GM18498 (cell line): Measurements from ENCODE around the gene LPO.
A peak's percentile ranks its signal among the peaks of the same experiment; 100 is the strongest.

Experiments used
- ATAC-seq: cut with Tn5 transposase; IDR thresholded peaks from one replicate; pipeline ENCODE4 v1.9.1; 2021; ENCODE audit warnings: mild to moderate bottlenecking, moderate library complexity; ENCODE audit not compliant: unreplicated experiment

The LPO gene

GRCh38 chr17:58238147-58238634, at the start of gene LPO:
LPO (plus strand) TSS chr17:58238584; CDS start chr17:58242980, 4,396 bp downstream.
- no peak for ATAC-seq

- ATAC-seq: no peak
Observed at GRCh38 chr17:58189436-58190146, 48.8 kb upstream of the LPO start.

- ATAC-seq: no peak
Observed at GRCh38 chr17:58191241-58191896, 47.0 kb upstream of the LPO start.

- no peak for ATAC-seq
Observed at GRCh38 chr17:58192612-58193011, 45.8 kb upstream of the LPO start, which contains the start of gene EPX. EPX (plus strand) TSS chr17:58192726; CDS start chr17:58192847, 121 bp downstream.

GRCh38 chr17:58193641-58194255, 44.6 kb upstream of the LPO start:
- ATAC-seq: no peak

GRCh38 chr17:58195518-58196123, 42.8 kb upstream of the LPO start:
- no peak for ATAC-seq

GRCh38 chr17:58196610-58197009, 41.8 kb upstream of the LPO start:
- no peak for ATAC-seq

GRCh38 chr17:58200024-58200633, 38.3 kb upstream of the LPO start:
- ATAC-seq: no peak

GRCh38 chr17:58202859-58203258, 35.5 kb upstream of the LPO start:
- ATAC-seq: no peak

GRCh38 chr17:58204796-58205195, 33.6 kb upstream of the LPO start:
- ATAC-seq: no peak

- ATAC-seq: no peak
Observed at GRCh38 chr17:58205936-58206335, 32.4 kb upstream of the LPO start.

- ATAC-seq: no peak
Observed at GRCh38 chr17:58207451-58207850, 30.9 kb upstream of the LPO start.

GRCh38 chr17:58208344-58208743, 30.0 kb upstream of the LPO start:
- ATAC-seq: no peak

- no peak for ATAC-seq
Observed at GRCh38 chr17:58210922-58211321, 27.5 kb upstream of the LPO start.

GRCh38 chr17:58215685-58216084, 22.7 kb upstream of the LPO start:
- ATAC-seq: no peak

- ATAC-seq: no peak
Observed at GRCh38 chr17:58217766-58218165, 20.6 kb upstream of the LPO start.

GRCh38 chr17:58219007-58219788, 19.2 kb upstream of the LPO start, which contains the start of gene MKS1:
MKS1 (minus strand) TSS chr17:58219255; CDS start chr17:58219230, 25 bp downstream.
- peak; percentile 96 for ATAC-seq

- ATAC-seq: no peak
Observed at GRCh38 chr17:58219789-58220183, 18.6 kb upstream of the LPO start.

GRCh38 chr17:58224315-58224714, 14.1 kb upstream of the LPO start:
- no peak for ATAC-seq

- ATAC-seq: no peak
Observed at GRCh38 chr17:58227733-58228132, 10.7 kb upstream of the LPO start.
